ENCODE results near the gene KHK. TPM values are rescaled to one million over a fixed set of nuclear protein-coding genes. Genes with fewer than 3 reads are reported as not detected.

KHK gene
- polyA plus RNA-seq, 4 donors: 6.0 to 52.3 (median 36.3) TPM

DNA sequence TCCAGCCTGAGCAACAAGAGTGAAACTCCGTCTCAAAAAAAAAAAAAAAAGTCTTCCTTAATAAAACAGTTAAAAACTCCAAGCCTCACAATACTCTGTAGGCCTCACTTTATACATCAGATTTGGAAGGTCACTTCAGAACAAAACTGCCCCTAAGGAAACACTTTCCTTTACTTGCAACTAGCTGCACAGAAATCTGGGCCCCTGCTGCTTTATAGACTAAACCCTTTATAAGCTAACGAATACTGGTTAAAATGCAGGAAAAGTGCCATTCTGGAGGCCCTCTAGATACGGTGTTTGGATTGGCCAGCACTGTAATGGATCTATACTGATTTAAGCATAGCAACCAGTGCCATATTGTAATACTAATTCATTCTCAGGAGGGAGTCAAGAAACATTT is 38.5 kb downstream of the KHK start:
- DNase-seq (ENCODE audit: low read depth in 4 of 4, low spot score in 3 of 4): no peak

DNA sequence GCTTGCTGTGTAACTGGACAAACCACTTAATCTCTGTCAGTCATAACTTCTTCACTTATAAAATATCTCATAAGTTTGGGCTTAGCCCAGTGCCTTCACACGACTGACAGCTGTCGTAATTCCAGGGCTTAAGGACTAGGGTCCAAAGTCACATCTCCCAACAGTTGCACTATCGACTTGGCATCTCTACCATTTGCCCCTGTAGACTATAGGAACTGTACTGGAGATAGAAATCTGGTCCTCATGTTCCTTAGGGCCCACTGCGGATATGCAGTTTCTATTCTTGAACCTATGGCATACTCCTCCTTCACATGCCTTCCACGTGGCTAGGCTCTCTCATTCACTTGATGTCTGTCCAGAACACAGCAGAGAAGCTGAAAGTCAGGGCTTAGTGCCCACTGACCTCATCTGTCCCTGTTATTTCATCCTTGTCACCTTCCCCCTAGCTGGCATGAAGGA is 39.7 kb downstream of the KHK start:
- no peak for DNase-seq (ENCODE audit: low read depth in 4 of 4, low spot score in 3 of 4)

- DNase-seq (ENCODE audit: low read depth in 4 of 4, low spot score in 3 of 4): no peak
These were observed 41.5 kb downstream of the KHK start for GRCh38 chr2:27127883-27128667.

DNA sequence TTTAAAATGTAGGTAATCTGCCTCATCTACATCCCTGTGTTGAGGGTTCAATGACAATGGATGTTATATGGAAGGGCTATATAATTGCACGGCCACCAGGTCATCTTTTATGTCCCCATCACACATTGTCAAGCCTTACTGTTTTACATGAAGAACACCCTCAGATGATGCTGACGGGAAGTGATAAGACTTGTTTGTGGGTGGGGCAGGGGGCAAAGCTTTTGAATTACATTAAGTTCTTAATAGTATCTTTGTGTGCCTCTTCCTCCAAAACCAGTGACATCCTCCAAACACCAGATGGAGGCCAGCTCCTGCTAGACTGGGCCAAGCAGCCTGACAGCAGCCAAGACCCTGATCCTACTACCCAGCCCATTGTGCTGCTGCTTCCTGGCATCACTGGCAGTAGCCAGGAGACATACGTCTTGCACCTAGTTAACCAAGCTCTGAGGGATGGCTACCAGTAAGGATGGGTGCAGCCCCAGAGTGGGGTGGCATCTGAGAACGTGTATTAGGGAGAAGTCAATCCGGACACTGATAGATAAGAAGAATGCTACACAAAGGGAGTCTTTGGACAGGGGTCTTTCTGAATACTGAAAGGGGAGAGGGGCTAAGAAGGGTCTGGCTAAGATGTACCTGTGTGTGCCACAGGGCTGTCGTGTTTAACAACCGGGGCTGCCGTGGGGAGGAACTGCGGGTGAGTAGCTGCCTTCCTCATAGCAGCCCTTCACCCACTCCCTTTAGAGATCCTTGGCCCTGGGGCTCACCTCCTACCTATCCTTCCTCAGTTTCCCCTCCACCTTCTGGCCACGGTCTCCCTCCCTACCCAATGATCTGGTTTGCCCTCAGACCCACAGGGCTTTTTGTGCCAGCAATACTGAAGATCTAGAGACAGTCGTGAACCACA is 42.3 kb downstream of the KHK start:
- DNase-seq (ENCODE audit: low read depth in 4 of 4, low spot score in 3 of 4): no peak

- DNase-seq (ENCODE audit: low read depth in 4 of 4, low spot score in 3 of 4): no peak
These were observed 43.8 kb downstream of the KHK start for GRCh38 chr2:27130396-27130795.

GRCh38 chr2:27131429-27131828 is 44.9 kb downstream of the KHK start:
- DNase-seq (ENCODE audit: low read depth in 4 of 4, low spot score in 3 of 4): no peak

- DNase-seq (ENCODE audit: low read depth in 4 of 4, low spot score in 3 of 4): no peak
These were observed 46.8 kb downstream of the KHK start for GRCh38 chr2:27133195-27133875.

- peak; percentile 89 to 94 (median 94) for DNase-seq (ENCODE audit: low read depth in 4 of 4, low spot score in 3 of 4)
These were observed 47.6 kb downstream of the KHK start, which contains the start of gene PREB for GRCh38 chr2:27133905-27134780. TSS of gene PREB (minus strand) at chr2:27134636. CDS start at chr2:27134421, 215 bp downstream.

DNA sequence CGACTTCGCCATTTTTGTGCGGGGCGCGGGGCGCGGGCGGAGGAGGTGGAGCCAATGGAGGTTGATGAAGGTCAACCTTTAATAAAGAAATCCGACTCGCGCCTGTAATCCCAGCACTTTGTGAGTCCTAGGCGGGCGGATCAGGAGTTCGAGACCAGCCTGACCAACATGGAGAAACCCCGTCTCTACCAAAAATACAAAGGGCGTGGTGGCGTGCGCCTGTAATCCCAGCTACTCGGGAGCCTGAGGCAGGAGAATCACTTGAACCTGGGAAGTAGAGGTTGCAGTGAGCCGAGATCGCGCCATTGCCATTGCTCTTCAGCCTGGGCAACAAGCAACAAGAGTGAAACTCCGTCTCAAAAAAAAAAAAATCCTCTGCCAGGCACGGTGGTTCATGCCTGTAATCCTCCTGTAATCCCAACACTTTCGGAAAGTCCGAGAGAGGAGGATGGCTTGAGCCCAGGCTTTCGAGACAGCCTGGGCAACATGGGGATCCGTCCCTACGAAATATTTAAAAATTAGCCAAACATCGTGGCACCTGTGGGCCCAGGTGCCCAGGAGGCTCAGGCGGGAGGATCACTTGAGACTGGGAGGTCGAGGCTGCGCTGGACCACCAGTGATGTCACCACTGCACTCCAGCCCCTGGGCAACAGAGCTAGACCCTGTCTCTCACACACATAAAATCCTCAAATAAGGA is 48.4 kb downstream of the KHK start:
- no peak for DNase-seq (ENCODE audit: low read depth in 4 of 4, low spot score in 3 of 4)

GRCh38 chr2:27135478-27135955 is 48.9 kb downstream of the KHK start:
- no peak for DNase-seq (ENCODE audit: low read depth in 4 of 4, low spot score in 3 of 4)

DNA sequence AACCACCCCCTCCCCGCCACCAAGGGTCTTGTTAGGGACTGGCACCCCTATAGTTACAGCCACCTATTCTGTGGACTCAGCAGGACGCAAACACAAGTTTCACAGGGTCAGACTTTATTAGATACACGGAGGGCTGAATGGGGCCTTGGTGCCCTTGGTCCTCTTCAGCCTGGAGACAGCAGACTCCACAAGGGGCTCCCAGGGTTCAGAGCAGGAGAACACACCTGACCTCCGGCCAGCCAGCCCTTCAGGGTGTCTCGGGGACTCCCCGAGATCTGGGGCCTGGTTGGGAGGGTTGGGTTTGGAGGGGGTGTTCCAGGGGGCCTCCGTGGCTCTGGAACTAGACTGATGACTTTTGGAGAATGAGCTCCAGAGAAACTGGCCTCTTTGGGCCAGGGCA is 50.2 kb downstream of the KHK start:
- no peak for DNase-seq (ENCODE audit: low read depth in 4 of 4, low spot score in 3 of 4)

GRCh38 chr2:27137322-27137935 is 50.9 kb downstream of the KHK start:
- DNase-seq (ENCODE audit: low read depth in 4 of 4, low spot score in 3 of 4): no peak

- no peak for DNase-seq (ENCODE audit: low read depth in 4 of 4, low spot score in 3 of 4)
These were observed 51.5 kb downstream of the KHK start for GRCh38 chr2:27138111-27138510.

DNA sequence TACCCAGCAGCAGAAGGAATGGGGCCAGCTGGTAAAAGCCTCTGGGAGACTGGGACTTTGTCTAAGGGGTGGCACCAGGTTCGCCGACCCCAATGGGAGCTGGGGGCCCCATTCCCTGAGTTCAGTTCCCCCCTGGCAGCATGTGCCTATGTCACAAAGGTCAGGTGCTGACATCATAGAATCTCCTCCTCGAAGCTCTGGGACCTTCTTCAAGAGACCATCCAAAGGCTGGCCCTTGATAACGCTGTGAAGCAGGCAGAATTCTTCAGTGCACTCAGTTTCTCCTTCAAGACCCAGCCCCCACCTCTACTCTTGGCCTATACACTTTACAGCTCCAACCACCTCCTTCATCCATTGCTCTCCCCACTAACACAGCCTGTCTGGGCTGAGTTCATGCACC is 52.7 kb downstream of the KHK start, which contains the start of gene PRR30:
Gene PRR30, minus strand, starts transcription at position 101 of the 400 bp plus-strand sequence. CDS start 1,081 bp downstream, outside the sequence.
- no peak for DNase-seq (ENCODE audit: low read depth in 4 of 4, low spot score in 3 of 4)

- no peak for DNase-seq (ENCODE audit: low read depth in 4 of 4, low spot score in 3 of 4)
These were observed 56.7 kb downstream of the KHK start for GRCh38 chr2:27143285-27143684.

- no peak for DNase-seq (ENCODE audit: low read depth in 4 of 4, low spot score in 3 of 4)
These were observed 59.1 kb downstream of the KHK start for GRCh38 chr2:27145682-27146081.

- DNase-seq (ENCODE audit: low read depth in 4 of 4, low spot score in 3 of 4): no peak
These were observed 61.4 kb downstream of the KHK start for GRCh38 chr2:27147935-27148334.

- DNase-seq (ENCODE audit: low read depth in 4 of 4, low spot score in 3 of 4): peak in 1 of 4 donors; percentile 14
These were observed 62.3 kb downstream of the KHK start, which contains the start of gene TCF23 for GRCh38 chr2:27148801-27149439. TSS of gene TCF23 (plus strand) at chr2:27149004. CDS start at chr2:27149134, 130 bp downstream.
